ENCODE results near the gene CCDC71L.

- TF ChIP-seq FOXM1 (CRISPR knock-in tag; IDR thresholded peaks at IDR 0.05) = no peak
- TF ChIP-seq PRDM10 (CRISPR knock-in tag; IDR thresholded peaks at IDR 0.05; ENCODE audit: low read depth) = no peak
- no peak for TF ChIP-seq ZNF354B (CRISPR knock-in tag; IDR thresholded peaks at IDR 0.05)
These were observed 8.0 kb downstream of the CCDC71L start for GRCh38 chr7:106652909-106653308.

Data from HepG2 (cell line).